NCI-H526 treated with DMSO at 0.1 percent for 48 hours (cell line): ENCODE measurements around the gene RNF213.
"Not testable (repeated sequence)": the region's sequence is repeated elsewhere in the genome, so short reads cannot be mapped to it uniquely, and the experiment has no call there.

Source experiments
- DNase-seq: peaks from one replicate; lab custom pipeline; 2025; lab: John Stamatoyannopoulos, UW

RNF213 gene

DNA sequence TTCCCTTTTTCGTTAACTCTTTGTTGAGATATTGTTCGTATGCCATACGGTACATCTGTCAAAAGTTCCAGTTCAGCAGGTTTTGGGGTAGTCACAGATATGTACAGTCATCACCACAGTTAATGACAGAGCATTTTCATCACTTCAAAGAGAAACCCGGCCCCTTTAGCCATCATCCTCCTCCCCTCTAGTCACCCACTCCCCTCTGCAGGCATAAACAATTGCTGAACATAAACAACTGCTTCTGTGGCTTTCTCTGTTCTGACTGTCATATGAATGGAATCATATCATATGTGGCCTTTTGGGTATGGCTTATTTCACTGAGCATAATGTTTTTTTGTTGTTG is 59.3 kb downstream of the RNF213 start:
- no peak for DNase-seq

DNA sequence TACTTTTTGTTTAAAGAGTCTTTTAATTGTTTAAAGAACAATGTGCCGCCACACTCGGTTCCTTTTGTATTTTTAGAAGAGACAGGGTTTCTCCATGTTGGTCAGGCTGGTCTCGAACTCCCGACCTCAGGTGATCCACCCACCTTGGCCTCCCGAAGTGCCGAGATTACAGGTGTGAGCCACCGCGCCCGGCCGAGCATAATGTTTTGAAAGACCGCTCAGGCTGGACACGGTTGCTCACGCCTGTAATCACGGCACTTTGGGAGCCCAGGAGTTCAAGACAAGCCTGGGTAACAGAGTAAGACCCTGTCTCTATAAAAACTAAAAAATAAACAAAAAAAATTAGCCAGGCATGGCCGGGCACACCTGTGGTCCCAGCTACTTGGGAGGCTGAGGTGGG is 59.8 kb downstream of the RNF213 start:
- no peak for DNase-seq

DNA sequence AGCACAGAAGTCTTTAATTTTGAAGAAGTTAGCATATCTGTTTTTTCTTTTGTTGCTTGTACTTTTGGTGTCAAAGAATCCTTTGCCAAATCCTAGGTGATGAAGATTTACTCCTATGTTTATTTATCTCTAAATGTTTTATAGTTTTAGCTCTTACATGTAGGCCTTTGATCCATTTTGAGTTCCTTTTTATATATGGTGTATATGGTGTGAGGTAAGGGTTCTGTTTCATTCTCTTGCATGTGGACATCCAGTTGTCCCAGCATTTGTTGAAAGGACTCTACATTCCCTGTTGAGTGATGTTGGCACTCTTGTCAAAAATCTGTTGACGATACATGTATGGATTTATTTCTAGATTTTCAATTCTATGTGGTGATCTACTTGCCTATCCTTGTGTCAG is 62.2 kb downstream of the RNF213 start:
- no peak for DNase-seq

DNA sequence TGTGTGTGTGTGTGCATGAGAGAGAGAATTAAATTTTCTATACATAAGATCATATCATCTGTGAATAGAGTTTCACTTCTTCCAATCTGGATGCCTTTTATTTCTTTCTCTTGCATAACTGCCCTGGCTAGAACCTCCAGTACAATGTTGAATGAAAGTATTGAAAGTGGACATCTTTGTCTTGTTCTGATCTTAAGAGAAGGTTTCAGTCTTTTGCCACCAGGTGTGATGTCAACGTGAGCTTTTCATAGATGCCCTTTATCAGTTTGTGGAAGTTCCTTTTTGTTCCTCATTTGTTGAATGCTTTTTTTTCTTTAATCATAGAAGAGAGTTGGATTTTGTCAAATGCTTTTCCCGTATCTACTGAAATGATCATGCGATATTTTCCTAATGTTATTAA is 63.3 kb downstream of the RNF213 start:
- no peak for DNase-seq

DNA sequence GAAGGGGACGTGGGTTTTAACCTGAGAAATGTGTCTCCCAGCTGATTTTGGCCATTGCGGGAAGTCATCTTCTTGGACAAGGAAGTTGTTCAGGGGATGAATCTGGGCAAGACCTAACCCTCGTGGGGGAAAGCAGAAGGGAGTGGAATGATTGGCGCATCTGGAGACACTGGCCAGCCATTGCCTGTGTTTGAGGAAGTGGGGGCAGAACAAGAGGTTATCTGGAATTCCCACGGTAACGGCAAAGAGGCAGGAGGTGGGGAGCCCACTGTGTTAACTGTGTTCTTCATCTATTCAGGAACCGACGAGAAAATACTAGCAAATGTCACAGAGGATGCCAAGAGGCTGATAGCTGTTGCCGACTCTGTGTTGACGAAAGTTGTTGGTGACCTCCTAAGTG is 66.9 kb downstream of the RNF213 start:
- DNase-seq: no peak

DNA sequence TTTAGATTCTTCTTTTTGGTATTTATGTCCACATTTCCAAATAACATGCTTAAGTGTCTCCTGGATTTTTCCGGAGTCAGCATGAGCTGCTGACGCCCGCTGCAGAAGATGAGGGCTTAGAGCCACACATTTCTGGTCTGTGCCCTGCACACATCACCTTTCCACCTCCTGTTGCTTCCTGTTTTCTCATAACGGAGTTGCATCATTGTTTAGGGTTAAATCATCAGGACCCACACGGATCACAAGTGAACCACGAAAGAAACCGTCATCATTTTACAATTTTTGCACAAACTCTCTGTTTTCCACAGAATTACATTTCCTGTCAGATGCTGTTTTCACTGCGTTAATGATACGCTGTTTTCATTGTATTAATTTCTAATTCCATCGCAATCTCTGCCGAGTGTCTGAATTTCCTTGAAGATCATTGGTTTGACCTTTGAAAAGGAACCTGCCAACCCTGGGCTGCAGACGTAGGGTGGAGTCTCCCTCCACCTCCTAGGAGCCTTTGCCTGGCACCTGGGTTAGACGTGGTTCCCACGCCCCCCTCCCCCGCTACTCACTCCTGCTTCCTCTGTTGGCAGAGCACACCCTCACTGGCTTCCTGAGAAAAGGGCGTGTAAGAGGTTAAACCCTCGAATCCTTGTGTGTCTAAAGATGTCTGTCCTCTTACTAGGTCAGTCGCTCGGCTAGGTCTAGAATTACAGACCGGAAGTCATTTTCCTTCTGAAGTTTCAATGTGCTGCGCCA is 68.2 kb downstream of the RNF213 start:
- no peak for DNase-seq

DNA sequence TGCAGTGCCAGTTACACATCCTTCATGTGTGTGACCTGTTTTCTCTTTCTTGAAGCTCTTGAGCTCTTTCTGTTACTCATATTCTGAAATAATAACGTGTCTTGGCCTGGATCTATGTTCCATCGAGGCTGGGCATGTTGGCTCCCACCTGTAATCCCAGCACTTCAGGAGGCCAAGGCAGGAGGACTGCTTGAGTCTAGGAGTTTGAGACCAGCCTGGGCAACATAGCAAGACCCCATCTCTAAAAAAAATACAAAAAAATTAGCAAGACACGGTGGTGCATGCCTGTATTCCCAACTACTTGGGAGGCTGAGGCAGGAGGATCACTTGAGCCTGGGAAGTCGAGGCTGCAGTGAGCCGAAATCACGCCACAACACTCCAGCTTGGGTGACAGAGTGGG is 68.8 kb downstream of the RNF213 start:
- DNase-seq: not testable (repeated sequence)

DNA sequence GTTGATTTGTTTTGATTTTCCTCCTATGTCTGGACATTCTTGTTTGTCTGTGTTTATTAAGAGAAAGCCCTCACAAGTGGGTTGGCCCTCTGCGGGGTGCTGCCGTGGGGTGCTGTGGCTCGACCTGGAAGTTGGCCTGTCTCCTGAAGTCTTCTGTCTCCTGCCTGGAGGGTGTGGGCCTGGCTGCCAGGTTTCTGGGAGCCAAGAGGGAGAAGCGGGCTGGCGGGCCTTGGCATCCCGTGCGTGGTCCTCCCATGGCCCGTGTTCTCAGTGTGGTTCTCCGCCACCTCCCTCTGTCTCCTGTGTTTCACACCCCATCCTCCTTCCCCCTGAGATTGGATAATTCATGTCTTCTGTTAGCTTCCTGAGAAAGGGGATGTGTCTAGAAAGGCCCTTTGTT is 69.6 kb downstream of the RNF213 start:
- DNase-seq: no peak

DNA sequence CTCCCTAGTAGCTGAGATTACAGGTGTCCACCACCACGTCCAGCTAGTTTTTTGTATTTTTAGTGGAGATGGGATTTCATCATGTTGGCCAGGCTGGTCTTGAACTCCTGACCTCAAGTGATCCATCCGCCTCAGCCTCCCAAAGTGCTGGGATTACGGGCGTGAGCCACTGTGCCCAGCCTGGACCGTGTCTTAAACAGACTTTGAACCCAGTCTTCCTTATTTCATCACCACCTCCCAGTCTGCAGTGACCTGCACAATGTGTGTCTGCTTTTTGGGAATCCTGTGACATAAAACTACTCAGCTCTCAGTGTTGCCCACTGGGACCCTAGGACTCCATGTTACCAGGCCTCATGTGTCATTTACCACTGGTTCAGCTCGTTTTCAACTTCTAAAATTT is 70.3 kb downstream of the RNF213 start:
- not testable (repeated sequence) for DNase-seq

DNA sequence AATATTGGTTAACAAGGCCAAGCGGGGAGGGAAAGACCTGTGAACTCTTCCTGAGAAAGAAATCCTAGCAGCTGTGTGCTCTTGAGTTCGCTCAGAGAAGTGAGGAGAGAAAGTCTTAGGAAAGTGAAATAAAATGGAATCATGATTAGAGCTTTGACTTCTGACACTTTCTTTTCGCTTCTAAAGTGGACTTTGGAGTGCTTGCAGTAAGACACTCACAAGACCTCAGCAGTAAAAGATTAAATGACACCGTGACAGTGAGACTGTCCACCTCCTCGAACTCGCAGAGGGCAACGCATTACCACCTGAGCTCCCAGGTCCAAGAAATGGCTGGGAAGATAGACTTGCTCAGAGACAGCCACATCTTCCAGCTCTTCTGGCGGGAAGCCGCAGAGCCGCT is 71.2 kb downstream of the RNF213 start:
- no peak for DNase-seq

DNA sequence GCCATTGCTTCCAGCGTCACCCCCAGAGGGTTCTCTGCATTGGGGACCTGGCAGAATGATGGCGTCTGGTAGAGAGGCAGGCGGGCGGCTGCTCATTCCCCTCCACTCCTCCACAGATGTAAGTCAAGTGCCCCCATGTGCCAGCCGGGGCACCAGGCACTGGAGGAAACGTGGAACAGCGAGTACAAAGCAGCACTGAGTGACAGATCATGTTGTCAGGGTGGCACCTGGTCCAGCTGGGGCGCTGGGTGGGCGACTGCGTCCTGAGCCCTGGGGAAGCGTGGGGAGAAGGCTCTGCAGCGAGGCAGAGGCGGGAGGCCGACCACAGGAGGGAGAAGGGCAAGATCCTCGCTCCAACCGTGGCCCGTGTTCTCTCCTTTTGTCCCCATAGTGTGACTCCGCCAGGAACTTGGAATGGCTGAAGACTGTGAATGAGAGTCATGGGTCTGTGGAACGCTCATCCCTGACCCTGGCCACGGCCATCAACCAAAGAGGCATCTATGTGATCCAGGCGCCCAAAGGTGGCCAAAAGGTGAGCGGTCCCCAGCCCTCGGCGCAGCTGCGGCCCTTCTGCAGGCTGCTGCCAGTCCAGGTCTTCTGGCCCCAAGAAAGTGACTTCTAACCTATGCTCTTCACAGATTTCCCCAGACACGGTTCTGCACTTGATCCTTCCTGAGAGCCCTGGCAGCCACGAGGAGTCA is 76.7 kb downstream of the RNF213 start:
- no peak for DNase-seq

DNA sequence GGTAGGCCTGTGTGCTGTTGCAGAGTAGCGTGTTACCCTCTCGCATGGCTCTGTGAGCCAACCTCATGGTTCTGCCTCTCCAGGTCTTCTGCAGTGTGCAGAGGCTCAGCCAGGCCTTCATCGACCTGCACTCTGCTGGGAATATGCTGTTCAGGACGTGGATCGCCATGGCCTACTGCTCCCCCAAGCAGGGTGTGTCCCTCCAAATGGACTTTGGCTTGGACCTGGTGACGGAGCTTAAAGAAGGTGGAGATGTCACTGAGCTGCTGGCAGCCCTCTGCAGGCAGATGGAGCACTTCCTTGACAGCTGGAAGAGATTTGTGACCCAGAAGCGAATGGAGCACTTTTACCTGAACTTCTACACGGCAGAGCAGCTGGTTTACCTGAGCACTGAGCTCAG is 78.5 kb downstream of the RNF213 start:
- no peak for DNase-seq

DNA sequence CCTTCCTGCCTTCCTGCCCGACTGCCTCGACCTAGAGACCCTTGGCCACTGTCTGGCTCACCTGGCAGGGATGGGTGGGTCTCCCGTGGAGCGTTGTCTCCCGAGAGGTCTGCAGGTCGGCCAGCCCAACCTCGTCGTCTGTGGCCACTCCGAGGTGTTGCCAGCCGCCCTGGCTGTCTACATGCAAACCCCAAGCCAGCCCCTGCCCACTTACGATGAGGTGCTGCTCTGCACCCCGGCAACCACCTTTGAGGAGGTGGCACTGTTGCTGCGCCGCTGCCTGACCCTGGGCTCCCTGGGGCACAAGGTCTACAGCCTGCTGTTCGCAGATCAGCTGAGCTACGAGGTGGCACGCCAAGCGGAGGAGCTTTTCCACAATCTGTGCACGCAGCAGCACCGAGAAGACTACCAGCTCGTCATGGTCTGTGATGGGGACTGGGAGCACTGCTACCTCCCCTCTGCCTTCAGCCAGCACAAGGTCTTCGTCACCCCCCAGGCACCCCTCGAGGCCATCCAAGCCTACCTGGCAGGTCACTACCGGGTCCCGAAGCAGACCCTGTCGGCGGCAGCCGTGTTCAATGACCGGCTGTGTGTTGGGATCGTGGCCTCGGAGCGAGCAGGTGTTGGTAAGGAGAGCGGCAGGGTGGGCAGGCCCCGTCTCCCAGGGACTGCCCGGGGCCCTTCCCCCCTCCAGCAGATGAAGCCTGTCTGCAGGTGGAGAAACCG is 79.2 kb downstream of the RNF213 start:
- DNase-seq: no peak

DNA sequence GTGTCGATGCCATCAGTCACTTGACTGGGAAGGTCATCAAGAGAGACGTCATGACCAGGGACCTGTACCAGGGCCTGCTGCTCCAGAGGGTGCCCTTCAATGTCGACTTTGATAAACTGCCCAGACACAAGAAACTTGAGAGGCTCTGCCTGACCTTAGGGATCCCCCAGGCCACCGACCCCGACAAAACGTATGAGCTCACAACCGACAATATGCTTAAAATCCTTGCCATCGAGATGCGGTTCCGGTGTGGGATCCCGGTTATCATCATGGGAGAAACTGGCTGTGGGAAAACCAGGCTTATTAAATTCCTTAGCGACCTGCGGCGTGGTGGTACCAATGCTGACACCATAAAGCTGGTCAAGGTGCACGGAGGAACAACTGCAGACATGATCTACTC is 84.7 kb downstream of the RNF213 start:
- no peak for DNase-seq

DNA sequence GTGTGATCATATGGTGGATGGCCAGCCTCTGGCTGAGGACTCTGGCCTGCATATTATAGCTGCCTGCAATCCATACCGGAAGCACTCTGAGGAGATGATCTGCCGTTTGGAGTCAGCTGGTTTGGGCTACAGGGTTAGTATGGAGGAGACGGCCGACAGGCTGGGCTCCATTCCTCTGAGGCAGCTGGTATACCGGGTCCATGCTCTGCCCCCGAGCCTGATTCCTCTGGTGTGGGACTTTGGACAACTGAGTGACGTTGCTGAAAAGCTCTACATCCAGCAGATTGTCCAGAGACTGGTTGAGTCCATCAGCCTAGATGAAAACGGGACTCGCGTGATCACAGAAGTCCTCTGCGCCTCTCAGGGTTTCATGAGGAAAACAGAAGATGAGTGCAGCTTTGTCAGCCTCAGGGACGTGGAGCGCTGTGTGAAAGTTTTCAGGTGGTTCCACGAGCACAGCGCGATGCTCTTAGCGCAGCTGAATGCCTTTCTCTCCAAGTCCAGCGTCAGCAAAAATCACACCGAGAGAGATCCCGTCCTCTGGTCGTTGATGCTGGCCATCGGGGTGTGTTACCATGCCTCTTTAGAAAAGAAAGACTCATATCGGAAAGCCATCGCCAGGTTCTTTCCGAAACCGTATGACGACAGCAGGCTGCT is 85.3 kb downstream of the RNF213 start:
- no peak for DNase-seq

DNA sequence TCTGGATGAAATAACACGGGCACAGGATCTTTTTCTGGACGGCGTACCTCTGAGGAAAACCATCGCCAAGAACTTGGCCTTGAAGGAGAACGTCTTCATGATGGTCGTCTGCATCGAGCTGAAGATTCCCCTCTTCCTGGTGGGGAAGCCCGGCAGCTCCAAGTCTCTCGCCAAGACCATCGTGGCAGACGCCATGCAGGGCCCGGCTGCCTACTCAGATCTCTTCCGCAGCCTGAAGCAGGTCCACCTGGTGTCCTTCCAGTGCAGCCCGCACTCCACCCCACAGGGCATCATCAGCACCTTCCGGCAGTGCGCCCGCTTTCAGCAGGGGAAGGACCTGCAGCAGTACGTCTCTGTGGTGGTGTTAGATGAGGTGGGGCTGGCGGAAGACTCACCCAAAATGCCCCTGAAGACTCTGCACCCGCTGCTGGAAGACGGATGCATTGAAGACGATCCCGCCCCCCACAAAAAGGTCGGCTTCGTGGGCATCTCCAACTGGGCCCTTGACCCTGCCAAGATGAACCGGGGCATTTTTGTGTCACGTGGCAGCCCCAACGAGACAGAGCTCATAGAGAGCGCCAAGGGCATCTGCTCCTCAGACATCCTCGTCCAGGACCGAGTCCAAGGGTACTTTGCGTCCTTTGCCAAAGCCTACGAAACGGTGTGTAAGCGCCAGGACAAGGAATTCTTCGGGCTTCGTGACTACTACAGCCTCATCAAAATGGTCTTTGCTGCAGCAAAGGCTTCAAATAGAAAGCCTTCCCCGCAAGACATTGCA is 86.0 kb downstream of the RNF213 start:
- DNase-seq: no peak

DNA sequence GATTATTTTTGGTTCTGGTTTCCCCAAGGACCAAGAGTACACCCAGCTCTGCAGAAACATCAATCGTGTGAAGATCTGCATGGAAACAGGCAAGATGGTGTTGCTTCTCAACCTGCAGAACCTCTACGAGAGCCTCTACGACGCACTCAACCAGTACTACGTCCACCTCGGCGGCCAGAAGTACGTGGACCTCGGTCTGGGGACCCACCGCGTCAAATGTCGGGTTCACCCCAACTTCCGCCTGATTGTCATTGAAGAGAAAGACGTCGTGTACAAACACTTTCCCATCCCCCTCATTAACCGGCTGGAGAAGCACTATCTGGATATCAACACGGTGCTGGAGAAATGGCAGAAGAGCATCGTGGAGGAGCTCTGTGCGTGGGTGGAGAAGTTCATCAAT is 86.9 kb downstream of the RNF213 start:
- no peak for DNase-seq

DNA sequence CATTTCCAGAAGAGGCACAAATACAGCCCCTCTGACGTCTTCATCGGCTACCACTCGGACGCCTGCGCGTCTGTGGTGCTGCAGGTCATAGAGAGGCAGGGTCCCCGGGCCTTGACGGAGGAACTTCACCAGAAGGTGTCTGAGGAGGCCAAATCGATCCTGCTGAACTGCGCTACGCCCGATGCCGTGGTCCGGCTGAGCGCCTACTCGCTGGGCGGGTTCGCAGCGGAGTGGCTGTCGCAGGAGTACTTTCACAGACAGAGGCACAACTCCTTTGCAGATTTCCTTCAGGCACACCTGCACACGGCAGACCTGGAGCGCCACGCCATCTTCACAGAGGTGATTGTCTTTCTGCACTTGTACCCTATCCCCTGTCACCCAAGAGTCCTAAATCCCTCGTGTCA is 87.3 kb downstream of the RNF213 start:
- DNase-seq: no peak

DNA sequence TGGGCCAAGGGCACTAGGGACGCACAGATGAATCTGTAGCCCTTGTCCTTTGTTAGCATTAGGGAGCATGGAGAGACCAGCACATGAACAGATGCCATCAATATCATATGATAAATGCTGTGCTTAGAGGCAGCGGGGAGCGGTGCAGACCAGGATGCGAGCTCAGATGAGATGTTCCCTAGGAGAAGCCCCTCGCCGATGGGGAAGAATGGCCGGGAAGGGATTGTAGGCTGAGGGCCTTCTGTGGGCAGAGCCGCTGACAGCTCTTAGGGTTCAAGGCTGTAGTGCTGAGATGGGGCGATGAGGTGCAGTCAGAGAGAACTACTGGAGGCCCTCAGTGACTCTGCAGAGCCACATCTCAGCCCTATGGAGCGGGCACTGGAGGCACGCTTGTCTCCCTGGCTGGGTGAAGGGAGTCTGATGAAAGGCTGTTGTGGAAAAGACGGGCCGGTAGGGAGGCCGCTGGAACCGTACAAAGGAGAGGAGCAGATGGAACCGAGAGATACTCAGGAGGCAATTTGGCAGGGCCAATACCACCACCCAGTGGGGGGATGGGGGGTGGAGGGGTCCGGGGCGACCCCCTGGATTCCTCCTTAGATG is 88.0 kb downstream of the RNF213 start:
- DNase-seq: no peak

DNA sequence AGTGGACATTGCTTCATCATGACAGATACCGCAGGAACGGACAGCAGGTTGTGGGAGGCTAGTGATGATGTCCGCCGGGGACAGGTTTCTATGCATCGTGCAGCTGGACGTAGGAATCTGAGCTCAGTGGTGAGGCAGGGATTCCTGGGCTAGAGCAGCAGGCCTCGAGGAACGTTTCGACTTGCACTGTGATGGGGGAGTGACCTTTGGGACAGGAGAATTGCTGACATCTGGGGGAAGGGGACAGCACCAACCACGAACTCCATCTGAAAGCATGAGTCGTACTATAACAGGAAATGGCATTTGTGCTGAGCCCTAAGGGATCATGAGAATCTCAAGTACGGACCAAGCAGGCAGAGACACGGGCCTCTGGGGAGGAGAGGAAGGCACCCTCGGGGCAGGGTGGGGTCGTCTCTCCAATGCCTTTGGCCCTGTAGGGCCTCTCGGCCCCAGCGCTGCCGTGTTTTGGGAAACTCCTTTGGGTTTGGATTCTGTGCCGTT is 88.5 kb downstream of the RNF213 start:
- DNase-seq: no peak

DNA sequence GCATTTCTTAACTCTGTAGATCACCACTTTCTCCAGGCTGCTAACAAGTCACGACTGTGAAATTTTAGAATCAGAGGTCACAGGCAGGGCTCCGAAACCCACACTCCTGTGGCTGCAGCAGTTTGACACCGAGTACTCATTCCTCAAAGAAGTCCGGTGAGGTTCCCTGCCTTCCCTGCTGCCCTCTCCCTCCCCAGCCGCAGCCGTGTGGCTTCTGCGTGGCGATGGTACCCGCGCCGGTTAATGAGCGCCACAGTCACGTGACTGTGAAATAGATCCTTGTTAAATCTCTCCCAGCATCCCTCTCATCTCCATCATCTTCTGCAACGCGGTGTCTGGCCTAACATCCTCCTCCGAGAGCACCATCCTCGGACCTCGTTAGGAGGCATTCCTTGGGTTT is 89.1 kb downstream of the RNF213 start:
- no peak for DNase-seq
